Posterior cingulate gyrus (tissue), 11 donors: Measurements from ENCODE around the gene NUB1.

Experiments
- DNase-seq, 10 donors: peaks; one replicate each; pipeline versions ENCODE4 v3.0.0 to v3.0.0-alpha.2; 2020 to 2021; ENCODE audit warnings: mixed read lengths in 3 of 10
- intact Hi-C: fragments of 100-400 bp; cut with DNase I; formaldehyde crosslinking; loops from one replicate; pipeline ENCODE4 v1.15.1; 2023

The NUB1 gene

GRCh38 chr7:151342102-151342646 is 562 bp downstream of the NUB1 start:
- no peak for DNase-seq
- intact Hi-C loops = no loop called here

DNA sequence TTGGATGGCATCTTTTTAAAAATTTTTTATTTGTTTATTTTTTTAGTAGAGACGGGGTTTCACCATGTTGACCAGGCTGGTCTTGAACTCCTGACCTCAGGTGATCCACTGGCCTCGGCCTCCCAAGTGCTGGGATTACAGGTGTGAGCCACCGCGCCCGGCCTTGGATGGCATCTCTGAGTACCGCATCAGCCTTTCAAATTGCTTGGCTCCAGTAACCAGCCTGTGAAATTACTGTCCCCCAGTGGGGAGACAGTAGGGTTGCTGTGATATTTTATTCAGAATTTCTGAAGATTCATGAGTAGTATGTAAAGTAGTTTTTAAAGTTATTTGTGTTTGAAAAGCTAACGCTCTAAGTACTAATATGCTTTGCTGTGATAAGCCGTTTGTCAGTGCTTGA is 1.2 kb downstream of the NUB1 start:
- intact Hi-C loops = no loop called here
- DNase-seq = no peak

DNA sequence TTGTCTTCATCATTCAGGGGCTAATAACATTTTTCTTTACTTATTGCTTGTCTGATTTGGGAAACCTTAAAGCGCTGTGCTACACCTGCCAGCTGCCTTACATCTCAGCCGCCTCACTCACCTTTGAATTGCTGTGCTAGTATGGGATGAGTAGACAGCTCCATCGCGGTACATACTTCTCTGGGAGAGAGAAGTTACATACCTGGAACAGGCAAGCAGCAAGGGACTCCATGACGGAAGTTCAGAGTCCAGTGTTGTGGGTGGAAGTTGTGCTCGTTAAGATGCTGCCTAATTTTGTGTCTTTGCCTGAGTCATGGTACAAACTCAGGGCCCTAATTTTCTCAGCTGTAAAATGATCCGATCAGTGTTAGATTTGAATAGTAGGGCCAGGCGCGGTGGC is 1.9 kb downstream of the NUB1 start:
- intact Hi-C loops = no loop called here
- no peak for DNase-seq

GRCh38 chr7:151345576-151346469 is 4.2 kb downstream of the NUB1 start:
- intact Hi-C loops = no loop called here
- no peak for DNase-seq

DNA sequence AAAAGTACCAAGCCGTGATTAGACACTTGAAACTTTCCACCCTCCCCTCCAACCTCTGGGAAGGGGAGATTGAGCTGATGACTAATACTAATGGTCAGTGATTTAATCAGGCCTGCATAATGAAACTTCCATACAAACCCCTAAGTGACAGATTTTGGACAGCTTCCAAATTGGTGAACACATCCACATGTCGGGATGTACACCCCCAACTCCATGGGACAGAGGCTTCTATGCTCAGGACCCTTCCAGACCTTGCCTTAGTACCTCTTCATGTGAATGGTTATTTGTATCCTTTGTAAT is 4.8 kb downstream of the NUB1 start:
- DNase-seq = no peak
- intact Hi-C loops = no loop called here

DNA sequence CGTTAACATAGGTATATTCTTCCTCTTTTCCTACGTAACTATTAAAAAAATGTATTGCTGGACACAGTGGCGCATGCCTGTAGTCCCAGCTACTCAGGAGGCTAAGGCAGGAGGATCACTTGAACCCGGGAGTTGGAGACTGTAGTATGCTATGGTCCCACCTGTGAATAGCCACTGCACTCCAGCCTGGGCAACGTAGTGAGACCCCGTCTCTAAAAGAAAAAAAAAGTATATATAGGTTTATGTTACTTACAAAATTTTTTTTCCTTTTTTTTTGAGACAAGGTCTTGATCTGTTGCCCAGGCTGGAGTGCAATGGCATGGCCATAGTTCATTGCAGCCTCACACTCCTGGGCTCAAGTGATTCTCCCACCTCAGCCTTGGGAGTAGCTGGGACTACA is 5.6 kb downstream of the NUB1 start:
- intact Hi-C loops = no loop called here
- no peak for DNase-seq

- intact Hi-C loops = no loop called here
- no peak for DNase-seq
Measured at GRCh38 chr7:151348970-151349369, 7.4 kb downstream of the NUB1 start.

DNA sequence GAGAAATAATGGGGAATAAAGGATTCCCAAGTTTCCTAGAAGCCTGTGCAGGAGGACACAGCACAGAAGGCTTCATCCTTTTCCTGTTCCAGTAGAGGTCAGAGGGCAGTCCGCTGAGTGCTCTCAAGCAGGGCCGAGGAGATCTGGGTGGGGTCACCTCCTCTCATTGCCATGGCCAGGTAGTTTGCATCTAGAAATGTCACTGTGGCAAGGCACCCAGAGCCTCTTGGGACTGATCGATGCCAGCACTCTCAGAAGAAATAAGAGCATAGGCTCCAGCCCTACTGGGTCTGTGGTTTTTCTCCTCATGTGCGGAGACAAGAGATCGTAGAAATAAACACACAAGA is 7.9 kb downstream of the NUB1 start:
- peak in 1 of 10 donors; percentile 52 for DNase-seq
- intact Hi-C loops = no loop called here

DNA sequence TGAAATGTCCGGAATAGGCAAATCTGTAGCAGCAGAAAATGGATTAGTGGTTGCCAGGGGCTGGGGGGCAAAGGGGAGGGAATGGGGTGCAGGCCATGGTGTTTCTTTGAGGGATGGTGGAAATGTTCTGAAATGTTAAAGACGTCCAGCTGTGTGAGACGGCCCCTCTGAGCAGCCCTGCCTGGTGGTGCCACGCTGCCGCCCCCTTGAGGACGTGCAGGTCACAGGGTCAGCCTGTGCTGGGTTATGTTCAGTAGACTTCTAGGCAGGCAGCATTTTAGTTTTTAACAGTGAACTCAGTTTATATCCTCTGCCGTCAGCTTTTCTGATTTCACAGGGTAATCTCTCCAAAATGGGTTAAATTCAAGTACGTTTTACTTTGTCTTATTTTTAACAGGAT is 9.4 kb downstream of the NUB1 start:
- DNase-seq = no peak
- intact Hi-C loops = no loop called here

DNA sequence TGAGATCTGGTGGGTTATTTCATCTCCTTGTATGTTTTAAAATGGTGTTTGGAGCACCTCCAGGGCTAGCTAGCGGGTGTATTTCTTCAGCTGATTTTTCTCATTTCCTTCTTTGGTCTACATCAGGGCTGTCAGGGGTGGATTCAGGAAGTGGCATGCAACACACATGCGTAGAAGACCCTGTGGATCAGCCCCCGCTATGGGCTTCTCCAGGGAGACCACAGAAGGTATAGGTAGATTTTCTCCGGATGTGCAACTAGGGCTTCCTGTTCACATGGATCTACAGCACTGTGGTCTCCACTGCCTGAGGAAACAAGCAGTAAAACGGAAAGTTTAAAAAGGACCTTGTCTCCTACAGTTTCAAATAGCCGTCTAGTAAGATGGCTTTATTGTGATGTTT is 10.4 kb downstream of the NUB1 start:
- DNase-seq = no peak
- intact Hi-C loops = no loop called here

- intact Hi-C loops = no loop called here
Measured at GRCh38 chr7:151352512-151352911, 10.9 kb downstream of the NUB1 start.

DNA sequence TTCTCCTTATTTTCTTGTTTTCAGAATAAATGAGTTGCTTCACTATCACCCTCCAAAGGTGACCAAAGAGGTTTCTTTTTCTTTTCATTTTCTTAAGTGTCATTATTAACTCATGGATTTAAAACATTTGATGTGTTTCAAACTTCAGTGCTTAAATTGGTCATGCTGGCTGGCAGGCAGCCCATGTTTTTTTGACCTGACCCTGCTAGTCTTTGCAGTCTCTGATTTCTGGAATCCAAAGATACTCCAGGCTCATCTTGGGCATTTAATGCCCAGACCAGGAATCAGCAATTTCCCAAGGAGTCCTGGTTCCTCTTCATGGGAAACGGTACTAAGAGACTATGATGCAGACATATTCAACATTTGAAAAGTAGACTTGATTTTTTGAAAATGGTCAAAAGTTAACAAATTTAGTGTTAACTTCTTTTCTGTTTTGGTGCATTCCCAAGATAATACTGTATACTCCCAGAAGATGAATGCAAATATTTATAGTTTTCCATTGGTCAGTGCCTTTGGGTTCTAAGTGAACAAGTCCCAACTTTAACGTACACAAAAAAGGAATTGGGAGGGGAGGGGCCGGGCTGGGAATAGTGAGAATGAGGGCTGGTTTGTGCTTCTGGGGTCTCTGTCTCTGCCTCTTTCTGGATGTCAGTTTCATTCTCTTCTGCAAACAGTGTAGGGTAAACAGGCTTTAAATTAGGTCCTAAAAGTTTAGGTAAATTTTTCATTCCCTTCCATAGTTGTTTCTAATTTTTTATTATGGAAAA is 19.8 kb downstream of the NUB1 start:
- intact Hi-C loops = loop anchor here (10.0 kb wide), 1 partner anchor 273 kb away; no protein-coding TSS in a partner anchor
- peak in 1 of 10 donors; percentile 14 for DNase-seq

More at GRCh38 chr7:151352512-151352911, 10.9 kb downstream of the NUB1 start:
- no peak for DNase-seq

DNA sequence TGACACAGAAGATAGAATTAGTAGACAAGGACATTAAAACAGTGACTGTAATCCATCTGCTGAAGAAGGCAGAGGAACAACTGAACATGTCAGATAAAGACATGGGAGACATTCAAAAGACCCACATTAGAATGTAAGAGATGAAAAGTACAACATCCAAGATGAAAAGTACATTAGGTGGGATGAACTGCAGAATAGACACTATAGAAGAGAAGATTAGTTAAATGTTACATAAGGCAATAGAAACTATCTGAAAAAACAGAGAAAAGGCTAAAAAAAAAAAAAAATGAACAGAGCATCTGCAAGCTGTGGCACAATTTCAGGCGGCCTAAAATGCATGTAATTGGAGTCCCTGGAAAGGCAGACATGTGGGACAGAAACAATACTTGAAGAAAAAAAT is 21.6 kb downstream of the NUB1 start:
- intact Hi-C loops = loop anchor here (10.0 kb wide), 1 partner anchor 272 kb away; no protein-coding TSS in a partner anchor
- no peak for DNase-seq

- intact Hi-C loops = loop anchor here (5.0 to 10.0 kb wide), 2 partner anchors 81 to 268 kb away; no protein-coding TSS in a partner anchor
- peak in 1 of 10 donors; percentile 40 for DNase-seq
Measured at GRCh38 chr7:151366166-151366879, 24.7 kb downstream of the NUB1 start.

GRCh38 chr7:151366880-151367222 is 25.2 kb downstream of the NUB1 start:
- no peak for DNase-seq
- intact Hi-C loops = loop anchor here (5.0 to 10.0 kb wide), 2 partner anchors 80 to 268 kb away; no protein-coding TSS in a partner anchor

GRCh38 chr7:151367284-151367683 is 25.7 kb downstream of the NUB1 start:
- intact Hi-C loops = loop anchor here (5.0 to 10.0 kb wide), 2 partner anchors 80 to 268 kb away; no protein-coding TSS in a partner anchor
- DNase-seq = peak in 1 of 10 donors; percentile 6

- intact Hi-C loops = loop anchor here (2.0 to 10.0 kb wide), 3 partner anchors 79 to 391 kb away; no protein-coding TSS in a partner anchor
Measured at GRCh38 chr7:151368136-151368571, 26.5 kb downstream of the NUB1 start.

DNA sequence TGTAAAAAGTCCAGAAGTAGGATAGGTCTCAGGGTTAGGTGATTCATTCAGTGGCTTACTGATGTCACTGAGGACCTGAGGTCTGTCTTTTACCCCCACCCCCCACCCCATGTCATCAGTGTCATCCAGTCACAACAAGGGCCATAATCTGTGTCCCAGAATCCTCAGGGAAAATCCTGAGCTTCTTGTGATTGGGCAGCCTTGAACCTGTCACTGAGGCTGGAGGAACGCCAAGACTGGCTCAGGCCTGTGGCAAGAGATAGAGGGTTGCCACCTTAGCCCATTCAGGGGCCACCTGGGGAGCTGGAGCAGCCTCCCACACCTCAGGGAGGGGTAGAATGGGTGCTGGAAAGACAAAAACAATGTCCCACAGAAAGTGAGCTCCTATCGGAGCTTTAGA is 29.7 kb downstream of the NUB1 start:
- no peak for DNase-seq
- intact Hi-C loops = no loop called here

More at GRCh38 chr7:151368136-151368571, 26.5 kb downstream of the NUB1 start:
- DNase-seq = peak; percentile 40 to 96 (median 76)

DNA sequence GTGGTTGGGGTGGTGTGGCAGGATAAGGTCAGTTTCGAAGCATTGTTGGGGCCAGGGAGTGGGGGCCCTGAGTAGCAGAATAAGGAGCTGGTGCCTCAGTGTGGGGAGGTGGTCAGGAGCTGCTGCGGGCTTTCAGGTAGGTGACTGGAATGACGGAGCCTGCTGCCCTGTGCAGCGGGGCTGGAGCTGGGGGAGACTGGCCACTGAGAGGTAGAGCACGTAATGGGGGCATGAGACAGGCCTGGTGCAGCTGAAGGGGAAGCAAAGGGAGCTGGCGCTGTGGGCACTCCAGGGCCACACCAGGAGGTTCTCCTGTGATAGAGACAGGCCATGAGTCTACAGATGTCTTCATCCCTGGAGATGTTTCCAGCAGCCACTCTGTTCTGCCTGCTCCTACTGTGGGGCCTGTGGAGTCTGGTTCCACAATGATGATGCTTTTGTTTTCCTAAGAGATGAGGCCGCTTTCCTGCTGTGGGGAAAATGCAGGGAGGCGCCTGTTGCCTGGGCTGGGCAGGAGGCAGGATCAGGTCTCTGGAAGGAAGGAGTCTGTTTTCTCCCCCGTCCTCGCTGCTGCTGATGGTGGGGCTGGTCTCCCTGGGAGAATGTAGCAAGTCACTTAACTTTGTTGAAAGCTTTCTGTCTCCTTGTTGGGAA is 31.1 kb downstream of the NUB1 start:
- intact Hi-C loops = no loop called here
- peak in 3 of 10 donors; percentile 43 to 68 (median 58) for DNase-seq

DNA sequence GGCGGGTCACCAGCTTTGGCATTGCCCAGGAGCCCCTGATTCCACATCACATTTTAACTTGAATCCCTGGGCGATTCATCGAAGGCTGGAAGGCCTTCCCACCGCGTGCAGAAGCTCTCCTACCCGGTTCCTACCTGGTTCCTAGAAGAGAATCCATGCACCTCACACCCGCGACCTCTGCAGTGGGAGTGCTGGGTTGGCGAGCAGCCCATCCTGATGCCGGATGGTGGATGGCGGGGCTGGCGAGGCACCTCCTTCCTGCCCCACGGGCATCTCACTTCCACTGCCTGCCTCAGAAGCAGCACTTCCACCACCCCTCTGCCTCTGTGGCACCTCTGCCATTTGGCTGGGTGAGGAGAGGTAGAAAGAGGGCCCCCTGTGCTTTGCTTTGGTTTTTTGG is 32.0 kb downstream of the NUB1 start:
- intact Hi-C loops = no loop called here
- DNase-seq = peak in 3 of 10 donors; percentile 58 to 76 (median 69)
